Regular cardiac myocyte (primary cell): Measurements from ENCODE around the gene RUBCNL. TPM values are rescaled to one million over a fixed set of nuclear protein-coding genes. Genes with fewer than 3 reads are reported as not detected.

Experiments used
- total RNA-seq: library from RNA; depleted of rRNA; stranded (reverse); fragments of >200 nt; gene quantifications from 2 replicates; pipeline ENCODE4 v1.2.3, GENCODE V29; 2014

RUBCNL gene, protein sequence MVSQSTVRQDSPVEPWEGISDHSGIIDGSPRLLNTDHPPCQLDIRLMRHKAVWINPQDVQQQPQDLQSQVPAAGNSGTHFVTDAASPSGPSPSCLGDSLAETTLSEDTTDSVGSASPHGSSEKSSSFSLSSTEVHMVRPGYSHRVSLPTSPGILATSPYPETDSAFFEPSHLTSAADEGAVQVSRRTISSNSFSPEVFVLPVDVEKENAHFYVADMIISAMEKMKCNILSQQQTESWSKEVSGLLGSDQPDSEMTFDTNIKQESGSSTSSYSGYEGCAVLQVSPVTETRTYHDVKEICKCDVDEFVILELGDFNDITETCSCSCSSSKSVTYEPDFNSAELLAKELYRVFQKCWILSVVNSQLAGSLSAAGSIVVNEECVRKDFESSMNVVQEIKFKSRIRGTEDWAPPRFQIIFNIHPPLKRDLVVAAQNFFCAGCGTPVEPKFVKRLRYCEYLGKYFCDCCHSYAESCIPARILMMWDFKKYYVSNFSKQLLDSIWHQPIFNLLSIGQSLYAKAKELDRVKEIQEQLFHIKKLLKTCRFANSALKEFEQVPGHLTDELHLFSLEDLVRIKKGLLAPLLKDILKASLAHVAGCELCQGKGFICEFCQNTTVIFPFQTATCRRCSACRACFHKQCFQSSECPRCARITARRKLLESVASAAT
- total RNA-seq, result 0.19 and 0.28 TPM in 2 replicates

GRCh38 chr13:46387064-46387851 is at the start of gene RUBCNL:
Gene RUBCNL (minus strand): TSS chr13:46387252. CDS start chr13:46372475, 14,777 bp downstream.

Other genes starting within 250 kb of the RUBCNL start
- 0.19 and 1.4 TPM in 2 replicates for gene LCP1, start 205.1 kb downstream of the RUBCNL start, total RNA-seq
- 0.19 and 0.28 TPM in 2 replicates for gene LRRC63, start 175.3 kb downstream of the RUBCNL start, total RNA-seq
- 6.2 and 8.6 TPM in 2 replicates for gene LRCH1, start 165.9 kb upstream of the RUBCNL start, total RNA-seq